HCT116 (cell line): ENCODE results near the gene PACRG. TPM values are rescaled to one million over a fixed set of nuclear protein-coding genes. Genes with fewer than 3 reads are reported as not detected.

Source experiments
- ATAC-seq: fragments of 200-7000 bp; cut with Tn5 transposase; 2 replicates; pipeline ENCODE4 v1.9.1; 2020; ENCODE audit warnings: mild to moderate bottlenecking, moderate library complexity
- BruUV-seq: library from RNA; stranded (reverse); fragments of 400-500 nt; replicated peaks from 2 replicates; lab custom pipeline; 2021; lab: Mats Ljungman, UMichigan
- CTCF ChIA-PET: fragments of 300-600 bp; sonication (Branson Sonifier 250); formaldehyde crosslinking; loops from one replicate; lab custom pipeline; 2021; ENCODE audit warnings: antibody characterized with exemption; lab: Charles Lee
- POLR2A ChIA-PET: fragments of 300-600, 350-600 bp; sonication (Branson Sonifier 250); formaldehyde crosslinking; loops from one replicate; lab custom pipeline; 2021; ENCODE audit warnings: antibody characterized with exemption; lab: Charles Lee
- RAD21 ChIA-PET, 2 experiments: fragments of 300-600 bp; sonication (Branson Sonifier 250); formaldehyde crosslinking; loops; one replicate each; lab custom pipeline; 2023; ENCODE audit warnings: low total read pairs in 2 of 2; ENCODE audit not compliant: uncharacterized antibody in 2 of 2, unreplicated experiment in 2 of 2, low non-redundant PET in 1 of 2; lab: Charles Lee
- DNase-seq: peaks from one replicate; pipeline ENCODE4 v3.0.0-alpha.2; 2010; ENCODE audit warnings: low read depth, low spot score
- H2AFZ ChIP-seq: fragments of 200-600 bp; shearing (Covaris generic), sonication (generic); 2 replicates; pipeline ENCODE4 v1.6.1; 2017; ENCODE audit warnings: low read depth, mixed run types, mixed read lengths, antibody characterized with exemption, low read length; ENCODE audit not compliant: poor library complexity, severe bottlenecking
- H3K27ac ChIP-seq: 2 replicates; pipeline ENCODE4 v1.5.1; 2012; ENCODE audit warnings: low read depth, low read length
- H3K27me3 ChIP-seq: fragments of 200-600 bp; sonication (generic); 2 replicates; pipeline ENCODE4 v1.6.1; 2016; ENCODE audit warnings: mixed run types, low read length, mixed read lengths; ENCODE audit not compliant: insufficient read depth
- H3K36me3 ChIP-seq, 2 experiments: fragments of 200-500 bp in 1 of 2; fragments of 200-600 bp in 1 of 2; sonication (Bioruptor generic) in 1 of 2; sonication (generic) in 1 of 2; 2 replicates each; pipeline versions ENCODE4 v1.5.1 to v1.6.1; 2014 to 2016; ENCODE audit warnings: low read length in 2 of 2, inconsistent platforms in 1 of 2, mixed read lengths in 1 of 2, mixed run types in 1 of 2; ENCODE audit not compliant: insufficient read depth in 2 of 2, control insufficient read depth in 1 of 2
- H3K4me1 ChIP-seq, 2 experiments: fragments of 200-600 bp in 1 of 2; sonication (generic) in 1 of 2; 2 replicates each; pipeline versions ENCODE4 v1.5.1 to v1.6.1; 2012 to 2017; ENCODE audit warnings: low read length in 2 of 2, inconsistent platforms in 1 of 2, mild to moderate bottlenecking in 1 of 2, mixed read lengths in 1 of 2, mixed run types in 1 of 2, moderate library complexity in 1 of 2; ENCODE audit not compliant: insufficient read depth in 2 of 2, control insufficient read depth in 1 of 2
- H3K4me2 ChIP-seq: fragments of 200-600 bp; sonication (generic); 2 replicates; pipeline ENCODE4 v1.6.1; 2017; ENCODE audit warnings: mixed run types, low read length, mixed read lengths
- H3K4me3 ChIP-seq, 2 experiments: fragments of 200-600 bp in 1 of 2; sonication (generic) in 1 of 2; replicated peaks in 1 of 2; 2 replicates each; pipeline ENCODE4 v1.5.1; 2011 to 2016; ENCODE audit warnings: low read length in 2 of 2, control low read depth in 1 of 2, low read depth in 1 of 2, mild to moderate bottlenecking in 1 of 2, mixed read lengths in 1 of 2, mixed run types in 1 of 2
- H3K79me2 ChIP-seq: fragments of 200-600 bp; sonication (generic); 2 replicates; pipeline ENCODE4 v1.6.1; 2017; ENCODE audit warnings: mild to moderate bottlenecking, mixed run types, low read length, moderate library complexity, mixed read lengths; ENCODE audit not compliant: insufficient read depth
- H3K9ac ChIP-seq: fragments of 200-600 bp; sonication (generic); 2 replicates; pipeline ENCODE4 v1.6.1; 2016; ENCODE audit warnings: low read length, mixed read lengths
- H3K9me2 ChIP-seq: fragments of 200-600 bp; sonication (generic), shearing (Covaris generic); 2 replicates; pipeline ENCODE4 v1.6.1; 2017; ENCODE audit warnings: mixed run types, mild to moderate bottlenecking, moderate library complexity; ENCODE audit not compliant: insufficient read depth
- H3K9me3 ChIP-seq, 2 experiments: fragments of 200-500 bp in 1 of 2; fragments of 200-600 bp in 1 of 2; sonication (Bioruptor generic) in 1 of 2; sonication (generic) in 1 of 2; 2 replicates each; pipeline ENCODE4 v1.6.1; 2014 to 2017; ENCODE audit warnings: low read length in 2 of 2, mixed read lengths in 2 of 2, inconsistent platforms in 1 of 2, low read depth in 1 of 2, mild to moderate bottlenecking in 1 of 2, mixed run types in 1 of 2, moderate library complexity in 1 of 2; ENCODE audit not compliant: control insufficient read depth in 1 of 2, insufficient read depth in 1 of 2
- H4K20me1 ChIP-seq: fragments of 200-600 bp; sonication (generic), shearing (Covaris generic); 2 replicates; pipeline ENCODE4 v1.6.1; 2017; ENCODE audit warnings: mixed run types, mild to moderate bottlenecking, moderate library complexity; ENCODE audit not compliant: insufficient read depth
- CBX3 ChIP-seq: IDR thresholded peaks from 2 replicates; pipeline ENCODE4 v1.6.1; 2012; ENCODE audit warnings: low read depth
- CEBPB ChIP-seq: IDR thresholded peaks from 2 replicates; pipeline ENCODE4 v1.6.1; 2012; ENCODE audit warnings: low read depth
- EGR1 ChIP-seq: IDR thresholded peaks from 2 replicates; pipeline ENCODE4 v1.6.1; 2012; ENCODE audit warnings: low read depth
- ELF1 ChIP-seq: IDR thresholded peaks from 2 replicates; pipeline ENCODE4 v1.6.1; 2012; ENCODE audit warnings: low read depth, borderline replicate concordance
- EZH2 ChIP-seq: fragments of 200-600 bp; sonication (generic); IDR thresholded peaks from 2 replicates; pipeline ENCODE4 v1.6.1; 2017; ENCODE audit warnings: antibody characterized with exemption, mixed run types
- EZH2phosphoT487 ChIP-seq: fragments of 200-600 bp; IDR thresholded peaks from 2 replicates; pipeline ENCODE4 v1.6.1; 2018; ENCODE audit warnings: antibody characterized with exemption, borderline replicate concordance
- FOSL1 ChIP-seq: IDR thresholded peaks from 2 replicates; pipeline ENCODE4 v1.6.1; 2012; ENCODE audit warnings: low read depth
- SIN3A ChIP-seq: IDR thresholded peaks from 2 replicates; pipeline ENCODE4 v1.6.1; 2012; ENCODE audit warnings: low read depth
- SP1 ChIP-seq: IDR thresholded peaks from 2 replicates; pipeline ENCODE4 v1.6.1; 2012; ENCODE audit warnings: low read depth
- SRF ChIP-seq: IDR thresholded peaks from 2 replicates; pipeline ENCODE4 v1.6.1; 2012; ENCODE audit warnings: low read depth
- TCF7L2 ChIP-seq: IDR thresholded peaks from 2 replicates; pipeline ENCODE4 v1.7.0; 2011; ENCODE audit warnings: borderline replicate concordance, inconsistent platforms; ENCODE audit not compliant: insufficient read depth, insufficient read length; ENCODE audit errors: extremely low read depth
- YY1 ChIP-seq: IDR thresholded peaks from 2 replicates; pipeline ENCODE4 v1.6.1; 2011; ENCODE audit warnings: low read length, low read depth, moderate library complexity, mild to moderate bottlenecking; ENCODE audit not compliant: insufficient replicate concordance; ENCODE audit errors: extremely low read depth
- intact Hi-C: fragments of 100-400 bp; cut with micrococcal nuclease; formaldehyde crosslinking; loops from 2 replicates; pipeline ENCODE4 v1.10.0; 2022
- total RNA-seq: library from RNA; stranded (reverse); gene quantifications from one replicate; pipeline ENCODE4 v1.2.1, GENCODE V29; 2021; ENCODE audit not compliant: unreplicated experiment
- TF ChIP-seq, protein P1 (sequence below): IDR thresholded peaks from 2 replicates; pipeline ENCODE4 v1.6.1; 2012
- TF ChIP-seq, protein P2 (sequence below), 3 experiments: fragments of 200-600 bp in 1 of 3; sonication (generic) in 1 of 3; IDR thresholded peaks in 2 of 3; conservative IDR thresholded peaks in 1 of 3; 2 replicates each; pipeline ENCODE4 v1.5.1; 2012 to 2017; ENCODE audit warnings: low read depth in 2 of 3, low read length in 2 of 3, antibody characterized with exemption in 1 of 3, borderline replicate concordance in 1 of 3, control low read depth in 1 of 3, mild to moderate bottlenecking in 1 of 3, mixed read lengths in 1 of 3, mixed run types in 1 of 3, moderate library complexity in 1 of 3; ENCODE audit not compliant: insufficient read depth in 1 of 3
- TF ChIP-seq, protein P3 (sequence below): IDR thresholded peaks from 2 replicates; pipeline ENCODE4 v1.6.1; 2012; ENCODE audit warnings: low read depth
- TF ChIP-seq, protein P4 (sequence below): IDR thresholded peaks from 2 replicates; pipeline ENCODE4 v1.6.1; 2011; ENCODE audit warnings: mild to moderate bottlenecking, low read length, moderate library complexity; ENCODE audit not compliant: insufficient replicate concordance; ENCODE audit errors: extremely low read depth
- TF ChIP-seq, protein P5 (sequence below): IDR thresholded peaks from 2 replicates; pipeline ENCODE4 v1.6.1; 2012

PACRG gene
- total RNA-seq, 1 experiment from 2014 or later, result 0.71 TPM

DNA sequence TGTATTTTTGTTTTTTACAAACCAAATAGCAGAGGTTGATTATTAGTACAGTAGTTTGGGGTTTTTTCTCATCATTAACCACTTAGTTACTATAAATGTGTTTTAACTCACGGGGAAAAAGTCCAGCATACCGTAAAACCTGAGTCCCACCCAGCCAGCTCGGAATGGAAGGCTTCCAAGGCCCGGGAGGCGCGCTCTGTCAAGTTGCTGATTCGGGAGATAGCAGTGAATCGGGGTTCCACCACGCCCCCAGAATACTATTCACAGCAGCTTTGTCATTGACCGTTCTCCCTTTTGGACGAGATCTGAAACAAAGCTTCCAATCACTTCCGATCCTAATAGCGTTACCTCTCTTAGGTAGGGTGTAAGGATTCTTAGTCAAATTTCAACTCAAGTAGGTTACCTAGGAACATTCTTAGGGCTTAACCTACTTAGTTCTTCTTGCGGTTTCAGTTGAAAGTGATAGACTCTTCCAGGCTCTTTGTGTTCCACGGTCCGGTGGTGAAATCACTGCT lies 453.9 kb downstream of the PACRG start:
- intact Hi-C loops, result loop anchor here (2.0 to 10.0 kb wide), 4 partner anchors 235 to 926 kb away; no protein-coding TSS in a partner anchor
- Histone ChIP-seq H3K9me2 (no peaks in the 10 kb centered on the region), H4K20me1 (no peaks in the 10 kb centered on the region), H2AFZ (no peak overlapping the region), H3K4me1 (peaks cover 0 to 4% of the 10 kb centered on the region in 2 experiments; a peak in 1 of 4 replicates), H3K9me3 (no peaks in the 10 kb centered on the region; a peak in 1 of 4 replicates), H3K27ac (no peak overlapping the region), H3K79me2 (no peaks in the 10 kb centered on the region), H3K27me3 (no peaks in the 10 kb centered on the region), H3K4me2 (no peak overlapping the region), H3K4me3 (no peak overlapping the region), H3K9ac (no peak overlapping the region), H3K36me3 (no peaks in the 10 kb centered on the region)
- no TSS peak for BruUV-seq
- ATAC-seq, result no peak
- RAD21 ChIA-PET, result no interaction called here
- DNase-seq, result no peak
- POLR2A ChIA-PET, result no interaction called here
- TF ChIP-seq EGR1, result no peak
- TF ChIP-seq EZH2phosphoT487, result no peak
- TF ChIP-seq CBX3, result no peak
- TF ChIP-seq, protein P1, sequence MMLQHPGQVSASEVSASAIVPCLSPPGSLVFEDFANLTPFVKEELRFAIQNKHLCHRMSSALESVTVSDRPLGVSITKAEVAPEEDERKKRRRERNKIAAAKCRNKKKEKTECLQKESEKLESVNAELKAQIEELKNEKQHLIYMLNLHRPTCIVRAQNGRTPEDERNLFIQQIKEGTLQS, result no peak
- TF ChIP-seq SRF, result no peak
- no peak for TF ChIP-seq TCF7L2
- TF ChIP-seq SP1, result no peak
- TF ChIP-seq CEBPB, result no peak
- TF ChIP-seq SIN3A, result no peak
- TF ChIP-seq ELF1, result no peak
- TF ChIP-seq, protein P2, sequence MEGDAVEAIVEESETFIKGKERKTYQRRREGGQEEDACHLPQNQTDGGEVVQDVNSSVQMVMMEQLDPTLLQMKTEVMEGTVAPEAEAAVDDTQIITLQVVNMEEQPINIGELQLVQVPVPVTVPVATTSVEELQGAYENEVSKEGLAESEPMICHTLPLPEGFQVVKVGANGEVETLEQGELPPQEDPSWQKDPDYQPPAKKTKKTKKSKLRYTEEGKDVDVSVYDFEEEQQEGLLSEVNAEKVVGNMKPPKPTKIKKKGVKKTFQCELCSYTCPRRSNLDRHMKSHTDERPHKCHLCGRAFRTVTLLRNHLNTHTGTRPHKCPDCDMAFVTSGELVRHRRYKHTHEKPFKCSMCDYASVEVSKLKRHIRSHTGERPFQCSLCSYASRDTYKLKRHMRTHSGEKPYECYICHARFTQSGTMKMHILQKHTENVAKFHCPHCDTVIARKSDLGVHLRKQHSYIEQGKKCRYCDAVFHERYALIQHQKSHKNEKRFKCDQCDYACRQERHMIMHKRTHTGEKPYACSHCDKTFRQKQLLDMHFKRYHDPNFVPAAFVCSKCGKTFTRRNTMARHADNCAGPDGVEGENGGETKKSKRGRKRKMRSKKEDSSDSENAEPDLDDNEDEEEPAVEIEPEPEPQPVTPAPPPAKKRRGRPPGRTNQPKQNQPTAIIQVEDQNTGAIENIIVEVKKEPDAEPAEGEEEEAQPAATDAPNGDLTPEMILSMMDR (IDR thresholded peaks at IDR 0.05 in 2 of 3, conservative IDR thresholded peaks at IDR 0.05 in 1 of 3; ENCODE audit: borderline replicate concordance in 1 of 3, insufficient read depth in 1 of 3, low read depth in 2 of 3, low read length in 2 of 3), result no peak
- TF ChIP-seq, protein P3, sequence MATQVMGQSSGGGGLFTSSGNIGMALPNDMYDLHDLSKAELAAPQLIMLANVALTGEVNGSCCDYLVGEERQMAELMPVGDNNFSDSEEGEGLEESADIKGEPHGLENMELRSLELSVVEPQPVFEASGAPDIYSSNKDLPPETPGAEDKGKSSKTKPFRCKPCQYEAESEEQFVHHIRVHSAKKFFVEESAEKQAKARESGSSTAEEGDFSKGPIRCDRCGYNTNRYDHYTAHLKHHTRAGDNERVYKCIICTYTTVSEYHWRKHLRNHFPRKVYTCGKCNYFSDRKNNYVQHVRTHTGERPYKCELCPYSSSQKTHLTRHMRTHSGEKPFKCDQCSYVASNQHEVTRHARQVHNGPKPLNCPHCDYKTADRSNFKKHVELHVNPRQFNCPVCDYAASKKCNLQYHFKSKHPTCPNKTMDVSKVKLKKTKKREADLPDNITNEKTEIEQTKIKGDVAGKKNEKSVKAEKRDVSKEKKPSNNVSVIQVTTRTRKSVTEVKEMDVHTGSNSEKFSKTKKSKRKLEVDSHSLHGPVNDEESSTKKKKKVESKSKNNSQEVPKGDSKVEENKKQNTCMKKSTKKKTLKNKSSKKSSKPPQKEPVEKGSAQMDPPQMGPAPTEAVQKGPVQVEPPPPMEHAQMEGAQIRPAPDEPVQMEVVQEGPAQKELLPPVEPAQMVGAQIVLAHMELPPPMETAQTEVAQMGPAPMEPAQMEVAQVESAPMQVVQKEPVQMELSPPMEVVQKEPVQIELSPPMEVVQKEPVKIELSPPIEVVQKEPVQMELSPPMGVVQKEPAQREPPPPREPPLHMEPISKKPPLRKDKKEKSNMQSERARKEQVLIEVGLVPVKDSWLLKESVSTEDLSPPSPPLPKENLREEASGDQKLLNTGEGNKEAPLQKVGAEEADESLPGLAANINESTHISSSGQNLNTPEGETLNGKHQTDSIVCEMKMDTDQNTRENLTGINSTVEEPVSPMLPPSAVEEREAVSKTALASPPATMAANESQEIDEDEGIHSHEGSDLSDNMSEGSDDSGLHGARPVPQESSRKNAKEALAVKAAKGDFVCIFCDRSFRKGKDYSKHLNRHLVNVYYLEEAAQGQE, result no peak
- TF ChIP-seq, protein P4, sequence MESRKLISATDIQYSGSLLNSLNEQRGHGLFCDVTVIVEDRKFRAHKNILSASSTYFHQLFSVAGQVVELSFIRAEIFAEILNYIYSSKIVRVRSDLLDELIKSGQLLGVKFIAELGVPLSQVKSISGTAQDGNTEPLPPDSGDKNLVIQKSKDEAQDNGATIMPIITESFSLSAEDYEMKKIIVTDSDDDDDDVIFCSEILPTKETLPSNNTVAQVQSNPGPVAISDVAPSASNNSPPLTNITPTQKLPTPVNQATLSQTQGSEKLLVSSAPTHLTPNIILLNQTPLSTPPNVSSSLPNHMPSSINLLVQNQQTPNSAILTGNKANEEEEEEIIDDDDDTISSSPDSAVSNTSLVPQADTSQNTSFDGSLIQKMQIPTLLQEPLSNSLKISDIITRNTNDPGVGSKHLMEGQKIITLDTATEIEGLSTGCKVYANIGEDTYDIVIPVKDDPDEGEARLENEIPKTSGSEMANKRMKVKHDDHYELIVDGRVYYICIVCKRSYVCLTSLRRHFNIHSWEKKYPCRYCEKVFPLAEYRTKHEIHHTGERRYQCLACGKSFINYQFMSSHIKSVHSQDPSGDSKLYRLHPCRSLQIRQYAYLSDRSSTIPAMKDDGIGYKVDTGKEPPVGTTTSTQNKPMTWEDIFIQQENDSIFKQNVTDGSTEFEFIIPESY, result no peak
- TF ChIP-seq YY1, result no peak
- TF ChIP-seq FOSL1, result no peak
- TF ChIP-seq, protein P5, sequence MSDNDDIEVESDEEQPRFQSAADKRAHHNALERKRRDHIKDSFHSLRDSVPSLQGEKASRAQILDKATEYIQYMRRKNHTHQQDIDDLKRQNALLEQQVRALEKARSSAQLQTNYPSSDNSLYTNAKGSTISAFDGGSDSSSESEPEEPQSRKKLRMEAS, result no peak
- no peak for TF ChIP-seq EZH2
- CTCF ChIA-PET, result no interaction called here
